GM19240 (cell line): Measurements from ENCODE around the gene SLC34A2.
"Not testable (repeated sequence)": the region's sequence is repeated elsewhere in the genome, so short reads cannot be mapped to it uniquely, and the experiment has no call there.

Experiments used
- DNase-seq: peaks from one replicate; pipeline ENCODE4 v3.0.0; 2011; ENCODE audit warnings: low spot score; ENCODE audit not compliant: insufficient read length

The SLC34A2 gene

GRCh38 chr4:25654971-25655963 is at the start of gene SLC34A2:
Gene SLC34A2, plus strand, starts transcription at chr4:25655851. Its CDS starts 6,650 bp downstream, at chr4:25662501.
- DNase-seq: no peak

DNA sequence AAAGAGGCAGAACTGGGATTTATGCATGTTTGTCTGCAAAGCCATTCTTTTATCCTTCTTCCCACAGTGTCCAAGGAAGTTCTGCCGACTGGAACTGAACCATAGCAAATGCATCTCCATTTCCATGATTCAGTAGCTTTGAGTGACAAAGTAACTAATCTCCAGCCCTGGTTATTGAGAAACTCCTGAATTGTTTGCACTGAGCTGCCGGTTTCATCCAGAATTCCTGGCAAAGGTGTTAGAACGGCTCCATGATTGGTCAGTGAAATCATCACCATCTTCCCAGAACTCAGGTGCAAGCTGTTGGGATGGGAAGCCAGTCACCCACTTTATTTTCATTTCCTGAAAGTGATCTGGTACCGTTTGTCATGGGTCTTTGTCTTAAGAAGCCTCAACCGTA is 47.0 kb upstream of the SLC34A2 start:
- no peak for DNase-seq

DNA sequence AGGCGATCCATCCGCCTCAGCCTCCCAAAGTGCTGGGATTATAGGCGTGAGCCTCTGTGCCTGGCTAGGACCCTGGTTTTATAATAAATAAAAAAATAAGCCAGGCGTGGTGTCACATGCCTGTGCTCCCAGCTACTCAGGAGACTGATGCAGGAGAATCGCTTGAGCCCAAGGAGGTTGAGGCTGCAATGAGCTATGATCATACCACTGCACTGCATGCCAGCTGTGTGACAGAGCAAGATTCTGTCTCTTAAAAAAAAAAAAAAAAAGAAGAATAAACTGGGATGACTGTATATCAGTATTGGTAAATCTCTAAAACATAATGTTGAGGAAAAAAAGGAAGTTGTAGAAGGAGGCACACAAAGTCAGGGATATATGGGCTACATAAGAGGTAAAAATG is 45.7 kb upstream of the SLC34A2 start:
- DNase-seq: no peak

- not testable (repeated sequence) for DNase-seq
Observed at GRCh38 chr4:25613613-25614012, 42.0 kb upstream of the SLC34A2 start.

GRCh38 chr4:25614807-25615206 is 40.8 kb upstream of the SLC34A2 start:
- no peak for DNase-seq

GRCh38 chr4:25621027-25621930 is 34.4 kb upstream of the SLC34A2 start:
- DNase-seq: no peak

DNA sequence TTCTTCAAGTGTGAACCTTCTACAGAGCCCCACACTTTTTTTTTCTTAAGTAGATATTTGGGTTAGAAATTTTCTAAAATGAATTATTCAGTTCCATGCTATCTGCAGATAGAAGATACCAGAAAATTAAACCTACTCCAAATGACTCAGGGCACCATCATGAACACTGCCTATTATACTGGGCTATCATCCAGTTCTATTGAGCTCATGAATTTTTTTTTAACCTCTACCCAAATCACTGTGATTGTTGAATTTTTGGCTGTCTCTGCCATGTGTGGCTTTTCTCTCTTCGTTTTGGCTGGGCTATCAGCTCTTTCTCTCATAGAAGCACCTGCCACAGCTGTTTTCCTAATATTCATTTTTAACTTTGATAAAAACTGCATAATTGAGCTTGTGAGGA is 31.0 kb upstream of the SLC34A2 start:
- no peak for DNase-seq

DNA sequence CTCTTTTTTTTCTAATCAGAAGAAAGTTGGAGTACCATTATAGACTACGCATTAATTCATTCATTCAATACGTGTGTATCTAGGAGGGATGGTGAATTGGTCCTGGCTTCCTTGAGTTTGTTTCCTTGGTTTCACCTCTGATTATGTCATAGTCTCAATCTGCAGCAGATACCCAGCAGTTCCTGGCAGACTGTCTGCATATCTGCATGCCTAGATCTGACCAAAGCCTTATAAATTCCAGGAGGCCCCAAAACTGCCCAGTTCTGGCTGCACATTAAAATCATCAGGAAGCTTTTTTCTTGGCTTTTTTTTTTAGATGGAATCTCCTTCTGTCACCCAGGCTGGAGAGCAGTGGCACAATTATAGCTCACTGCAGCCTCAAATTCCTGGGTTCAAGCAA is 27.2 kb upstream of the SLC34A2 start:
- DNase-seq: no peak

GRCh38 chr4:25632135-25632534 is 23.5 kb upstream of the SLC34A2 start:
- no peak for DNase-seq

DNA sequence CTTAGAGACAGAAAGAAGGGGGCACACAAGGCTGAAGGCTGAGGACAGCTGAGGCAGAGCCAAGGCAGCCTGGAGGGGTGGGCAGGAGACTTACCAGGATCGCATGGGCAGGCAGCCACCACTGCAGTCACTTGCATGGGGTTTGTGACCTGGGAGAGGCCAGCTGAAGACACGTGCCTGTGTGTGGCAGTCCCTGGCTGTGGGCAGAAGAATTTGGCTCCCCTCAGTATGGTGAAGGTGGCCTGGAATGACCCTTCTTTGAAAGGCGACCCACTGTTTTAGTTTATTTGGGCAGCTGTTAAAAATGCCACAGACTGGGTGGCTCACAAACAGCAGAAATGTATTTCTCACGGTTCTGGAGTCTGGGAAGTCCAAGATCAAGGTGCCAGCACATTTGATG is 22.1 kb upstream of the SLC34A2 start:
- DNase-seq: no peak

- no peak for DNase-seq
Observed at GRCh38 chr4:25635501-25635900, 20.1 kb upstream of the SLC34A2 start.

- no peak for DNase-seq
Observed at GRCh38 chr4:25637581-25638220, 17.9 kb upstream of the SLC34A2 start.

- no peak for DNase-seq
Observed at GRCh38 chr4:25638221-25638601, 17.4 kb upstream of the SLC34A2 start.

DNA sequence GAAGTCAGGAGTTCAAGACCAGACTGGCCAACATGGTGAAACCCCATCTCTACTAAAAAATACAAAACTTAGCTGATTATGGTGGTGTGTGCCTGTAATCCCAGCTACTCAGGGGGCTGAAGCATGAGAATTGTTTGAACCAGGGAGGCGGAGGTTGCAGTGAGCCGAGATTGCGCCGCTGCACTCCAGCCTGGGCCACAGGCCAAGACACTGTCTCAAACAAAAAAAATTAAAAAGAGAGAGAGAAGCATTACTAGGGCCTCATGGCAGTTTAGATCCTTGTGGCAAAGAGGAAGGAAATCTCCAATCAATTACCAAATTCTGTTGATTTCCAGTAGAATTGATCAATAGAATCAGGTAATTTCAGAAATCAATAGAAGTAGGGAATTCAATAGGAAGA is 16.8 kb upstream of the SLC34A2 start:
- no peak for DNase-seq

DNA sequence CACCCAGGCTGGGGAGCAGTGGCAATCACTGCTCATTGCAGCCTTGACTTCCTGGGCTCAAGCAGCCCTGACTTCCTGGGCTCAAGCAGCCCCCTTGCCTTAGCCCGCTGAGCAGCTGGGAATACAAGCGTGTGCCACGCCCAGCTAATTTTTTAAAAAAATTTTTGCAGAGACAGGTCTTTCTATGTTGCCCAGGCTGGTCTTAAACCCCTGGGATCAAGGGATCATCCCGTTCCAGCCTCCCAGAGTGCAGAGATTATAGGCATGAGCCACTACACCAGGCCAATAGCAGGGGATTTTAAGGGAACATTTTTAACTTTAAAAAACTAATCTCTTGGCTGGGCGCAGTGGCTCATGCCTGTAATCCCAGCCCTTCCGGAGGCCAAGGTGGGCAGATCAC is 5.3 kb upstream of the SLC34A2 start:
- no peak for DNase-seq

GRCh38 chr4:25651682-25652081 is 4.0 kb upstream of the SLC34A2 start:
- DNase-seq: no peak

GRCh38 chr4:25654031-25654970 is 1.4 kb upstream of the SLC34A2 start:
- DNase-seq: no peak

- DNase-seq: no peak
Observed at GRCh38 chr4:25656031-25656430, 380 bp downstream of the SLC34A2 start.

GRCh38 chr4:25658357-25658771 is 2.7 kb downstream of the SLC34A2 start:
- no peak for DNase-seq

DNA sequence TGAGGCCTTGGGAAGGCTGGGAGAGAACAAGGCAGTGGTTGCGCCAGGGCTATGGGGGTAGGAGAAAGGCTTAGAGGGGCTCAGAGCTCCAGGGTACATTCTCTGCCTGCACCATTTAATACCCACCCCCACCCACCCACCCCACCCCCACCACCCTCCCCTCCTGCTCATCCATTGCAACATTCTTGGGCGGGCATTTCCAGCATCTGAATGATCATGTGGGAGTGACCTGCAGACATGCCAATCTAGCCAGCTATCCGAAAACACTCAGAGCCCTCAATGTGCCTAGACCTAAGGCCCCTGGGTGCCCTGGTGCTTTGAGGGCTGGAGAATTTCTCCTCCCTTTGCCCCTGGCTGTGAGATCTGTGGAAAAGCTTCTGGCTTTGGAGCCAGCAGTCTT is 3.1 kb downstream of the SLC34A2 start:
- DNase-seq: no peak
